ENCODE data around the gene TMEM174.

DNA sequence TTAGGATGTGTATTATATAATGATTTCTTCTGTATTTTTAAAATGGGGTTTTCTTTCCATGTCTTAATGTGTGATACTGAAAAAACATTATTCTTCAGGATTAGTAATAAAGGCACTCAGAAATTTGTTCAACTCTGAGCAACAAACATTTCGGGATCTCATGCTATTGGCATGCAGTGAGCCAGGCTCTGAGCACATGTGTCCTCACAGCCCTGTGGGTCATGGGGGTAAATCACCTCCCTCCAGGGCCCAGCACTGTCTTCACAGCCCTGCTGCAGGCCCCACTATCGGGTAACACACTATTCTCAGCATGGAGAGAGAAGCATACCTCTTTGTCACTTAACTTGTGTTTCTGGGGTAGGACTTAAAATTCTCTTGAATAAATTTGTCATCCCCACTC lies 14.0 kb downstream of the TMEM174 start:
- TF ChIP-seq, protein P1, sequence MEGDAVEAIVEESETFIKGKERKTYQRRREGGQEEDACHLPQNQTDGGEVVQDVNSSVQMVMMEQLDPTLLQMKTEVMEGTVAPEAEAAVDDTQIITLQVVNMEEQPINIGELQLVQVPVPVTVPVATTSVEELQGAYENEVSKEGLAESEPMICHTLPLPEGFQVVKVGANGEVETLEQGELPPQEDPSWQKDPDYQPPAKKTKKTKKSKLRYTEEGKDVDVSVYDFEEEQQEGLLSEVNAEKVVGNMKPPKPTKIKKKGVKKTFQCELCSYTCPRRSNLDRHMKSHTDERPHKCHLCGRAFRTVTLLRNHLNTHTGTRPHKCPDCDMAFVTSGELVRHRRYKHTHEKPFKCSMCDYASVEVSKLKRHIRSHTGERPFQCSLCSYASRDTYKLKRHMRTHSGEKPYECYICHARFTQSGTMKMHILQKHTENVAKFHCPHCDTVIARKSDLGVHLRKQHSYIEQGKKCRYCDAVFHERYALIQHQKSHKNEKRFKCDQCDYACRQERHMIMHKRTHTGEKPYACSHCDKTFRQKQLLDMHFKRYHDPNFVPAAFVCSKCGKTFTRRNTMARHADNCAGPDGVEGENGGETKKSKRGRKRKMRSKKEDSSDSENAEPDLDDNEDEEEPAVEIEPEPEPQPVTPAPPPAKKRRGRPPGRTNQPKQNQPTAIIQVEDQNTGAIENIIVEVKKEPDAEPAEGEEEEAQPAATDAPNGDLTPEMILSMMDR (IDR thresholded peaks at IDR 0.05; ENCODE audit: low read depth, low read length, missing input control): no peak
- TF ChIP-seq, protein P2, sequence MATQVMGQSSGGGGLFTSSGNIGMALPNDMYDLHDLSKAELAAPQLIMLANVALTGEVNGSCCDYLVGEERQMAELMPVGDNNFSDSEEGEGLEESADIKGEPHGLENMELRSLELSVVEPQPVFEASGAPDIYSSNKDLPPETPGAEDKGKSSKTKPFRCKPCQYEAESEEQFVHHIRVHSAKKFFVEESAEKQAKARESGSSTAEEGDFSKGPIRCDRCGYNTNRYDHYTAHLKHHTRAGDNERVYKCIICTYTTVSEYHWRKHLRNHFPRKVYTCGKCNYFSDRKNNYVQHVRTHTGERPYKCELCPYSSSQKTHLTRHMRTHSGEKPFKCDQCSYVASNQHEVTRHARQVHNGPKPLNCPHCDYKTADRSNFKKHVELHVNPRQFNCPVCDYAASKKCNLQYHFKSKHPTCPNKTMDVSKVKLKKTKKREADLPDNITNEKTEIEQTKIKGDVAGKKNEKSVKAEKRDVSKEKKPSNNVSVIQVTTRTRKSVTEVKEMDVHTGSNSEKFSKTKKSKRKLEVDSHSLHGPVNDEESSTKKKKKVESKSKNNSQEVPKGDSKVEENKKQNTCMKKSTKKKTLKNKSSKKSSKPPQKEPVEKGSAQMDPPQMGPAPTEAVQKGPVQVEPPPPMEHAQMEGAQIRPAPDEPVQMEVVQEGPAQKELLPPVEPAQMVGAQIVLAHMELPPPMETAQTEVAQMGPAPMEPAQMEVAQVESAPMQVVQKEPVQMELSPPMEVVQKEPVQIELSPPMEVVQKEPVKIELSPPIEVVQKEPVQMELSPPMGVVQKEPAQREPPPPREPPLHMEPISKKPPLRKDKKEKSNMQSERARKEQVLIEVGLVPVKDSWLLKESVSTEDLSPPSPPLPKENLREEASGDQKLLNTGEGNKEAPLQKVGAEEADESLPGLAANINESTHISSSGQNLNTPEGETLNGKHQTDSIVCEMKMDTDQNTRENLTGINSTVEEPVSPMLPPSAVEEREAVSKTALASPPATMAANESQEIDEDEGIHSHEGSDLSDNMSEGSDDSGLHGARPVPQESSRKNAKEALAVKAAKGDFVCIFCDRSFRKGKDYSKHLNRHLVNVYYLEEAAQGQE (IDR thresholded peaks at IDR 0.05): no peak
- no peak for TF ChIP-seq EGR1 (IDR thresholded peaks at IDR 0.05; ENCODE audit: low read depth in 2 of 2)
- no peak for TF ChIP-seq YY1 (IDR thresholded peaks at IDR 0.05)
- TF ChIP-seq GABPA (IDR thresholded peaks at IDR 0.05 in 1 of 2, conservative IDR thresholded peaks at IDR 0.05 in 1 of 2): no peak
- no peak for TF ChIP-seq TAF1 (conservative IDR thresholded peaks at IDR 0.05)
- no peak for TF ChIP-seq SP1 (IDR thresholded peaks at IDR 0.05)
- TF ChIP-seq, protein P3, sequence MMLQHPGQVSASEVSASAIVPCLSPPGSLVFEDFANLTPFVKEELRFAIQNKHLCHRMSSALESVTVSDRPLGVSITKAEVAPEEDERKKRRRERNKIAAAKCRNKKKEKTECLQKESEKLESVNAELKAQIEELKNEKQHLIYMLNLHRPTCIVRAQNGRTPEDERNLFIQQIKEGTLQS (IDR thresholded peaks at IDR 0.05): no peak
- no peak for TF ChIP-seq JUND (IDR thresholded peaks at IDR 0.05)
- no peak for TF ChIP-seq RAD21 (IDR thresholded peaks at IDR 0.05)
